IMR-90 (cell line): Measurements from ENCODE around the gene PRKAR1B. TPM values are rescaled to one million over a fixed set of nuclear protein-coding genes. Genes with fewer than 3 reads are reported as not detected.

ENCODE experiments used
- ATAC-seq: fragments of 200-7000 bp; cut with Tn5 transposase; 2 replicates; pipeline ENCODE4 v1.9.1; 2020; ENCODE audit warnings: low read depth, mild to moderate bottlenecking, moderate library complexity
- BruUV-seq: library from RNA; stranded (reverse); fragments of 400-500 nt; replicated peaks from 2 replicates; lab custom pipeline; 2021; lab: Mats Ljungman, UMichigan
- CTCF ChIA-PET: fragments of 300-600 bp; formaldehyde crosslinking; extraction: SDS; loops from one replicate; lab custom pipeline; 2021; ENCODE audit warnings: antibody characterized with exemption; lab: Yijun Ruan, JAX
- POLR2A ChIA-PET: fragments of 300-600 bp; sonication (Branson Sonifier 250); formaldehyde crosslinking; loops from one replicate; lab custom pipeline; 2022; ENCODE audit warnings: antibody characterized with exemption; ENCODE audit not compliant: unreplicated experiment; lab: Charles Lee
- DNase-seq: peaks from one replicate; pipeline ENCODE4 v3.0.0; 2013
- H2AFZ ChIP-seq: replicated peaks from 2 replicates; pipeline ENCODE3; 2013; ENCODE audit warnings: low read length, mild to moderate bottlenecking; ENCODE audit not compliant: poor library complexity
- H2AK5ac ChIP-seq: 2 replicates; pipeline ENCODE4 v1.6.1; 2013; ENCODE audit warnings: low read depth, low read length, inconsistent platforms
- H2AK9ac ChIP-seq: replicated peaks from 2 replicates; pipeline ENCODE3; 2013; ENCODE audit warnings: mild to moderate bottlenecking, low read depth, low read length, moderate library complexity; ENCODE audit not compliant: poor library complexity
- H2BK120ac ChIP-seq: 2 replicates; pipeline ENCODE4 v1.6.1; 2013; ENCODE audit warnings: low read depth, low read length, inconsistent platforms
- H2BK15ac ChIP-seq: 3 replicates; pipeline ENCODE4 v1.6.1; 2013; ENCODE audit warnings: low read depth, low read length, inconsistent platforms
- H2BK20ac ChIP-seq: 2 replicates; pipeline ENCODE4 v1.6.1; 2013; ENCODE audit warnings: low read depth, mild to moderate bottlenecking, inconsistent platforms, low read length, moderate library complexity
- H2BK5ac ChIP-seq: 2 replicates; pipeline ENCODE4 v1.6.1; 2013; ENCODE audit warnings: mild to moderate bottlenecking, low read depth, low read length, inconsistent platforms; ENCODE audit not compliant: poor library complexity, severe bottlenecking
- H3K14ac ChIP-seq: replicated peaks from 2 replicates; pipeline ENCODE4 v1.6.1; 2013; ENCODE audit warnings: low read depth, low read length, inconsistent platforms
- H3K18ac ChIP-seq: 2 replicates; pipeline ENCODE4 v1.6.1; 2013; ENCODE audit warnings: low read depth, low read length, control low read depth
- H3K23ac ChIP-seq: 2 replicates; pipeline ENCODE4 v1.6.1; 2013; ENCODE audit warnings: low read depth, low read length, inconsistent platforms
- H3K27ac ChIP-seq: 2 replicates; pipeline ENCODE4 v1.5.1; 2013; ENCODE audit warnings: mild to moderate bottlenecking, control low read depth, low read length; ENCODE audit not compliant: insufficient read depth
- H3K27me3 ChIP-seq: 2 replicates; pipeline ENCODE4 v1.6.1; 2013; ENCODE audit warnings: low read length; ENCODE audit not compliant: control insufficient read depth, insufficient read depth
- H3K36me3 ChIP-seq: 2 replicates; pipeline ENCODE4 v1.6.1; 2013; ENCODE audit warnings: low read length, mixed read lengths; ENCODE audit not compliant: control insufficient read depth, insufficient read depth
- H3K4ac ChIP-seq: 2 replicates; pipeline ENCODE4 v1.6.1; 2013; ENCODE audit warnings: low read depth, low read length, inconsistent platforms
- H3K4me1 ChIP-seq: 2 replicates; pipeline ENCODE4 v1.6.1; 2013; ENCODE audit warnings: low read length, mixed read lengths; ENCODE audit not compliant: control insufficient read depth, insufficient read depth
- H3K4me2 ChIP-seq: 2 replicates; pipeline ENCODE4 v1.6.1; 2013; ENCODE audit warnings: low read depth, mild to moderate bottlenecking, control low read depth, low read length, moderate library complexity
- H3K4me3 ChIP-seq: 2 replicates; pipeline ENCODE4 v1.5.1; 2013; ENCODE audit warnings: low read depth, mild to moderate bottlenecking, control low read depth, low read length, moderate library complexity; ENCODE audit not compliant: insufficient read depth
- H3K56ac ChIP-seq: 2 replicates; pipeline ENCODE4 v1.6.1; 2013; ENCODE audit warnings: low read length, inconsistent platforms; ENCODE audit not compliant: insufficient read depth; ENCODE audit errors: extremely low read depth
- H3K79me1 ChIP-seq, 2 experiments: 2 replicates each; pipeline ENCODE4 v1.6.1; 2013; ENCODE audit warnings: low read length in 2 of 2, inconsistent platforms in 1 of 2, low read depth in 1 of 2
- H3K9ac ChIP-seq: 2 replicates; pipeline ENCODE4 v1.6.1; 2013; ENCODE audit warnings: low read depth, low read length, control low read depth
- H3K9me1 ChIP-seq: 2 replicates; pipeline ENCODE4 v1.6.1; 2013; ENCODE audit warnings: low read length, inconsistent platforms; ENCODE audit not compliant: insufficient read depth
- H3K9me3 ChIP-seq: 2 replicates; pipeline ENCODE4 v1.6.1; 2013; ENCODE audit warnings: low read length; ENCODE audit not compliant: control insufficient read depth, insufficient read depth
- H4K20me1 ChIP-seq: 2 replicates; pipeline ENCODE4 v1.6.1; 2013; ENCODE audit warnings: low read length, inconsistent platforms; ENCODE audit not compliant: insufficient read depth
- H4K5ac ChIP-seq: 2 replicates; pipeline ENCODE4 v1.6.1; 2013; ENCODE audit warnings: mild to moderate bottlenecking, low read depth, low read length, control low read depth
- H4K8ac ChIP-seq, 2 experiments: 2 replicates each; pipeline ENCODE4 v1.6.1; 2013; ENCODE audit warnings: low read depth in 2 of 2, low read length in 2 of 2, control low read depth in 1 of 2, inconsistent platforms in 1 of 2
- H4K91ac ChIP-seq: 2 replicates; pipeline ENCODE4 v1.6.1; 2013; ENCODE audit warnings: low read depth, low read length, inconsistent platforms; ENCODE audit not compliant: insufficient read depth
- BHLHE40 ChIP-seq: fragments of 150-350 bp; IDR thresholded peaks from 2 replicates; pipeline ENCODE4 v1.6.1; 2016; ENCODE audit warnings: mild to moderate bottlenecking, low read depth, low read length
- CEBPB ChIP-seq: IDR thresholded peaks from 2 replicates; pipeline ENCODE4 v1.6.1; 2012; ENCODE audit warnings: low read depth, low read length, improper control_type of control experiment
- CHD1 ChIP-seq: IDR thresholded peaks from 2 replicates; pipeline ENCODE4 v1.6.1; 2012; ENCODE audit warnings: low read depth, low read length, improper control_type of control experiment
- FOS ChIP-seq: fragments of 150-350 bp; IDR thresholded peaks from 2 replicates; pipeline ENCODE4 v1.6.1; 2016; ENCODE audit warnings: low read depth, low read length
- MAFK ChIP-seq: IDR thresholded peaks from 2 replicates; pipeline ENCODE4 v1.6.1; 2012; ENCODE audit warnings: low read depth, low read length, improper control_type of control experiment
- MAZ ChIP-seq: IDR thresholded peaks from 2 replicates; pipeline ENCODE4 v1.6.1; 2012; ENCODE audit warnings: low read depth, mild to moderate bottlenecking, low read length, improper control_type of control experiment, moderate library complexity, borderline replicate concordance
- MXI1 ChIP-seq: IDR thresholded peaks from 2 replicates; pipeline ENCODE4 v1.6.1; 2012; ENCODE audit warnings: low read depth, mild to moderate bottlenecking, low read length, moderate library complexity, borderline replicate concordance
- NFE2L2 ChIP-seq: fragments of 150-350 bp; IDR thresholded peaks from 2 replicates; pipeline ENCODE4 v1.6.1; 2016; ENCODE audit warnings: low read depth, mild to moderate bottlenecking, low read length
- POLR2A ChIP-seq: IDR thresholded peaks from 2 replicates; pipeline ENCODE4 v1.6.1; 2012; ENCODE audit warnings: mild to moderate bottlenecking, low read depth, low read length
- RAD21 ChIP-seq: IDR thresholded peaks from 2 replicates; pipeline ENCODE4 v1.6.1; 2012; ENCODE audit warnings: low read length, improper control_type of control experiment
- RCOR1 ChIP-seq: IDR thresholded peaks from 2 replicates; pipeline ENCODE4 v1.6.1; 2012; ENCODE audit warnings: mild to moderate bottlenecking, low read length, improper control_type of control experiment; ENCODE audit not compliant: insufficient replicate concordance
- RFX5 ChIP-seq: IDR thresholded peaks from 2 replicates; pipeline ENCODE4 v1.8.0; 2012; ENCODE audit warnings: low read depth, mild to moderate bottlenecking, low read length, moderate library complexity
- SMC3 ChIP-seq: fragments of 150-350 bp; IDR thresholded peaks from 2 replicates; pipeline ENCODE4 v1.6.1; 2016; ENCODE audit warnings: low read depth, mild to moderate bottlenecking, antibody characterized with exemption, low read length, moderate library complexity
- WGBS, 2 experiments: methylation state at CpG; one replicate each; pipeline versions ENCODE4 v1.1.5 to v1.1.7; 2013; ENCODE audit warnings: missing lambda C conversion rate in 2 of 2; ENCODE audit not compliant: insufficient read length in 1 of 2; ENCODE audit errors: extremely low coverage in 2 of 2; 5-methylcytosine and 5-hydroxymethylcytosine counted together
- dilution Hi-C: fragments of 300-500 bp; cut with HindIII; formaldehyde crosslinking; loops from one replicate; pipeline ENCODE4 v1.14.3; 2018; ENCODE audit warnings: low sequenced_read_pairs; ENCODE audit not compliant: unreplicated experiment
- in situ Hi-C: fragments of 300-500 bp; cut with MboI; formaldehyde crosslinking; loops from 3 replicates; pipeline ENCODE4 v1.14.3; 2019; ENCODE audit warnings: low sequenced_read_pairs, inconsistent platforms, mixed read lengths
- intact Hi-C: fragments of 100-400 bp; cut with micrococcal nuclease; formaldehyde crosslinking; loops from 2 replicates; pipeline ENCODE4 v1.10.0; 2022
- polyA plus RNA-seq, 3 experiments: library from polyadenylated mRNA; depleted of rRNA; stranded (reverse); fragments of >200 nt; gene quantifications; 2 replicates each; pipeline ENCODE4 v1.2.3, GENCODE V29; 2012; ENCODE audit warnings: low replicate concordance in 1 of 3
- total RNA-seq: library from RNA; depleted of rRNA; stranded (reverse); fragments of >200 nt; gene quantifications from 2 replicates; pipeline ENCODE4 v1.2.3, GENCODE V29; 2012
- TF ChIP-seq, protein P1 (sequence below): fragments of 150-350 bp; IDR thresholded peaks from 2 replicates; pipeline ENCODE4 v1.6.1; 2017; ENCODE audit warnings: mild to moderate bottlenecking, antibody characterized with exemption, low read length, low read depth
- TF ChIP-seq, protein P2 (sequence below): fragments of 150-350 bp; IDR thresholded peaks from 2 replicates; pipeline ENCODE4 v1.6.1; 2016; ENCODE audit warnings: low read depth, mild to moderate bottlenecking, low read length, moderate library complexity, borderline replicate concordance
- TF ChIP-seq, protein P3 (sequence below): conservative IDR thresholded peaks from 2 replicates; pipeline ENCODE4 v1.5.1; 2012; ENCODE audit warnings: mild to moderate bottlenecking, low read depth, low read length, improper control_type of control experiment

The PRKAR1B gene
- total and polyA plus RNA-seq, 2 of the 4 experiments (the other 2 are of a cell fraction): 15.2 to 20.2 TPM

DNA sequence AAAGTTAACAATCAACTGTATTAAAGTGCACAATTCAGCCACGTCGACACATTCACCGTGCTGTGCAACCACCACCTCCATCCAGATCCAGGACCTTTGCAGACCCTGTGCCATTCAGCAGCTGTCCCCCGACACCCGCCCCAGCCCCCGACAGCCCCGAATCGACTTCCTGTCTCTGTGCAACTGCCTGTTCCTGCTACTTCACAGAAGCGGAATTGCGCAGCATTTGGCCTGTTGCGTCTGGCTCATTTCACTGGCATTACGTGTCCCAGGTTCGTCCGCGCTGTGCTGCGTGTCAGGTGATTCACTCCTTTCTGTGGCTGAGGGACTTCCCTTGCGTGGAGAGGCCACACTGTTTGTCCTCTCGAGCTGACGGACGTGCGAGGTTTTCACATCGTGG lies 33.8 kb downstream of the PRKAR1B start:
- Histone ChIP-seq H3K27ac (no peak overlapping the region), H3K27me3 (no peaks in the 10 kb centered on the region), H3K9me1 (0 out of 2 replicates have a peak, but pooled peaks cover 2% of the 10 kb centered on the region), H3K4me3 (no peak overlapping the region), H2AFZ (no peak overlapping the region), H3K4ac (no peak overlapping the region), H2BK20ac (no peak overlapping the region), H3K79me1 (no peaks in the 10 kb centered on the region), H2BK120ac (no peak overlapping the region), H3K23ac (no peak overlapping the region), H4K91ac (no peak overlapping the region), H3K9ac (no peak overlapping the region), H2AK5ac (peak overlapping the region; percentile 33; the same call in 1 of the 2 replicates), H2AK9ac (peak overlapping the region; percentile 61), H2BK15ac (no peak overlapping the region), H3K4me2 (no peak overlapping the region), H2BK5ac (no peak overlapping the region), H3K9me3 (peaks cover 5% of the 10 kb centered on the region), H3K18ac (no peak overlapping the region), H3K56ac (no peak overlapping the region), H3K4me1 (peaks cover 4% of the 10 kb centered on the region; the same call in 1 of the 2 replicates), H3K36me3 (no peaks in the 10 kb centered on the region), H4K20me1 (no peaks in the 10 kb centered on the region), H4K8ac (no peak overlapping the region), H3K14ac (no peak overlapping the region), H4K5ac (no peak overlapping the region)
- CTCF ChIA-PET: no interaction called here
- TF ChIP-seq CEBPB: no peak
- TF ChIP-seq POLR2A: no peak
- TF ChIP-seq RAD21: no peak
- TF ChIP-seq, protein P1, sequence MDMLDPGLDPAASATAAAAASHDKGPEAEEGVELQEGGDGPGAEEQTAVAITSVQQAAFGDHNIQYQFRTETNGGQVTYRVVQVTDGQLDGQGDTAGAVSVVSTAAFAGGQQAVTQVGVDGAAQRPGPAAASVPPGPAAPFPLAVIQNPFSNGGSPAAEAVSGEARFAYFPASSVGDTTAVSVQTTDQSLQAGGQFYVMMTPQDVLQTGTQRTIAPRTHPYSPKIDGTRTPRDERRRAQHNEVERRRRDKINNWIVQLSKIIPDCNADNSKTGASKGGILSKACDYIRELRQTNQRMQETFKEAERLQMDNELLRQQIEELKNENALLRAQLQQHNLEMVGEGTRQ: no peak
- no peak for TF ChIP-seq NFE2L2
- no peak for TF ChIP-seq MXI1
- no peak for TF ChIP-seq SMC3
- TF ChIP-seq BHLHE40: no peak
- TF ChIP-seq FOS: no peak
- TF ChIP-seq, protein P2, sequence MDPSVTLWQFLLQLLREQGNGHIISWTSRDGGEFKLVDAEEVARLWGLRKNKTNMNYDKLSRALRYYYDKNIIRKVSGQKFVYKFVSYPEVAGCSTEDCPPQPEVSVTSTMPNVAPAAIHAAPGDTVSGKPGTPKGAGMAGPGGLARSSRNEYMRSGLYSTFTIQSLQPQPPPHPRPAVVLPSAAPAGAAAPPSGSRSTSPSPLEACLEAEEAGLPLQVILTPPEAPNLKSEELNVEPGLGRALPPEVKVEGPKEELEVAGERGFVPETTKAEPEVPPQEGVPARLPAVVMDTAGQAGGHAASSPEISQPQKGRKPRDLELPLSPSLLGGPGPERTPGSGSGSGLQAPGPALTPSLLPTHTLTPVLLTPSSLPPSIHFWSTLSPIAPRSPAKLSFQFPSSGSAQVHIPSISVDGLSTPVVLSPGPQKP: no peak
- no peak for TF ChIP-seq RCOR1
- TF ChIP-seq CHD1: no peak
- no peak for TF ChIP-seq MAFK
- TF ChIP-seq RFX5: no peak
- TF ChIP-seq, protein P3, sequence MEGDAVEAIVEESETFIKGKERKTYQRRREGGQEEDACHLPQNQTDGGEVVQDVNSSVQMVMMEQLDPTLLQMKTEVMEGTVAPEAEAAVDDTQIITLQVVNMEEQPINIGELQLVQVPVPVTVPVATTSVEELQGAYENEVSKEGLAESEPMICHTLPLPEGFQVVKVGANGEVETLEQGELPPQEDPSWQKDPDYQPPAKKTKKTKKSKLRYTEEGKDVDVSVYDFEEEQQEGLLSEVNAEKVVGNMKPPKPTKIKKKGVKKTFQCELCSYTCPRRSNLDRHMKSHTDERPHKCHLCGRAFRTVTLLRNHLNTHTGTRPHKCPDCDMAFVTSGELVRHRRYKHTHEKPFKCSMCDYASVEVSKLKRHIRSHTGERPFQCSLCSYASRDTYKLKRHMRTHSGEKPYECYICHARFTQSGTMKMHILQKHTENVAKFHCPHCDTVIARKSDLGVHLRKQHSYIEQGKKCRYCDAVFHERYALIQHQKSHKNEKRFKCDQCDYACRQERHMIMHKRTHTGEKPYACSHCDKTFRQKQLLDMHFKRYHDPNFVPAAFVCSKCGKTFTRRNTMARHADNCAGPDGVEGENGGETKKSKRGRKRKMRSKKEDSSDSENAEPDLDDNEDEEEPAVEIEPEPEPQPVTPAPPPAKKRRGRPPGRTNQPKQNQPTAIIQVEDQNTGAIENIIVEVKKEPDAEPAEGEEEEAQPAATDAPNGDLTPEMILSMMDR: no peak
- no peak for TF ChIP-seq MAZ
- DNase-seq: no peak
- intact Hi-C loops (no loop called here), in situ Hi-C loops (no loop called here), dilution Hi-C loops (no loop called here)
- no peak for ATAC-seq
- POLR2A ChIA-PET: no interaction called here
- WGBS, 2 experiments: 89% methylated on average over 17 of the region's 22 CpGs; no CpG with 5 or more reads in 1 of the 2 experiments
- no TSS peak for BruUV-seq
